HUDEP-2 (cell line): Measurements from ENCODE around the gene CSAG2.
"Not testable (repeated sequence)": the region's sequence is repeated elsewhere in the genome, so short reads cannot be mapped to it uniquely, and the experiment has no call there.

Experiments used
- DNase-seq, 76 experiments: peaks; one replicate each; lab custom pipeline; 2025; ENCODE audit not compliant: unreplicated experiment in 76 of 76; lab: John Stamatoyannopoulos, UW

The CSAG2 gene

GRCh38 chrX:152709173-152709572 lies at the start of gene CSAG2:
Gene CSAG2 (minus strand): TSS chrX:152709273. CDS start chrX:152709112, 161 bp downstream.
- DNase-seq, result not testable (repeated sequence)

- not testable (repeated sequence) for DNase-seq
Measured at GRCh38 chrX:152754871-152755270, 45.8 kb upstream of the CSAG2 start.

- not testable (repeated sequence) for DNase-seq
Measured at GRCh38 chrX:152753686-152754650, 44.9 kb upstream of the CSAG2 start, which contains the start of gene MAGEA2. Gene MAGEA2 (minus strand): TSS chrX:152753842. CDS start chrX:152751363, 2,479 bp downstream.

- no peak for DNase-seq
Measured at GRCh38 chrX:152738560-152738959, 29.5 kb upstream of the CSAG2 start.

GRCh38 chrX:152736528-152736927 lies 27.5 kb upstream of the CSAG2 start:
- not testable (repeated sequence) for DNase-seq

GRCh38 chrX:152735860-152736511 lies 26.9 kb upstream of the CSAG2 start:
- no peak for DNase-seq

- DNase-seq, result no peak
Measured at GRCh38 chrX:152735101-152735500, 26.0 kb upstream of the CSAG2 start.

- DNase-seq, result not testable (repeated sequence)
Measured at GRCh38 chrX:152734143-152734858, 25.2 kb upstream of the CSAG2 start.

- DNase-seq, result no peak
Measured at GRCh38 chrX:152733261-152733975, 24.3 kb upstream of the CSAG2 start, which contains the start of the genes CSAG1 and MAGEA12. Gene CSAG1 (minus strand): TSS chrX:152733721. CDS start chrX:152732460, 1,261 bp downstream. Gene MAGEA12 (plus strand): TSS chrX:152733757. CDS start chrX:152736162, 2,405 bp downstream.

GRCh38 chrX:152725409-152725808 lies 16.3 kb upstream of the CSAG2 start:
- DNase-seq, result no peak

- DNase-seq, result not testable (repeated sequence)
Measured at GRCh38 chrX:152713815-152714787, 5.0 kb upstream of the CSAG2 start, which contains the start of gene MAGEA2B. Gene MAGEA2B (plus strand): TSS chrX:152714628. CDS start chrX:152717107, 2,479 bp downstream.

- not testable (repeated sequence) for DNase-seq
Measured at GRCh38 chrX:152713195-152713594, 4.1 kb upstream of the CSAG2 start.

GRCh38 chrX:152706500-152706899 lies 2.6 kb downstream of the CSAG2 start:
- DNase-seq, result not testable (repeated sequence)

- not testable (repeated sequence) for DNase-seq
Measured at GRCh38 chrX:152700390-152700789, 8.7 kb downstream of the CSAG2 start.

- DNase-seq, result not testable (repeated sequence)
Measured at GRCh38 chrX:152697952-152698931, 10.8 kb downstream of the CSAG2 start, which contains the start of gene MAGEA3. Gene MAGEA3 (plus strand): TSS chrX:152698794. CDS start chrX:152700833, 2,039 bp downstream.

- not testable (repeated sequence) for DNase-seq
Measured at GRCh38 chrX:152681012-152681411, 28.1 kb downstream of the CSAG2 start.

GRCh38 chrX:152674652-152675051 lies 34.4 kb downstream of the CSAG2 start:
- not testable (repeated sequence) for DNase-seq
